Activated T-cell treated with anti-CD3 and anti-CD28 coated beads, Interleukin-2, amount 50 U/mL, for 4 hours (primary cell): ENCODE measurements around the gene ANKMY1. TPM values are rescaled to one million over a fixed set of nuclear protein-coding genes. Genes with fewer than 3 reads are reported as not detected.
"Not testable (repeated sequence)": the region's sequence is repeated elsewhere in the genome, so short reads cannot be mapped to it uniquely, and the experiment has no call there.

ENCODE experiments used
- ATAC-seq, 2 donors: fragments of 200-7000 bp; cut with Tn5 transposase; one replicate each; pipeline ENCODE4 v1.10.0; 2021
- DNase-seq: peaks from one replicate; pipeline ENCODE4 v3.0.0-alpha.2; 2020
- H3K27me3 Mint-ChIP-seq: one replicate; pipeline ENCODE4 v1.8.0; 2021; ENCODE audit warnings: low read depth, mixed read lengths
- H3K36me3 Mint-ChIP-seq: one replicate; pipeline ENCODE4 v1.8.0; 2022; ENCODE audit warnings: mixed read lengths; ENCODE audit not compliant: insufficient read depth
- H3K4me1 Mint-ChIP-seq: one replicate; pipeline ENCODE4 v1.8.0; 2021; ENCODE audit warnings: low read depth, mixed read lengths
- H3K4me3 Mint-ChIP-seq: one replicate; pipeline ENCODE4 v1.8.0; 2021; ENCODE audit warnings: mild to moderate bottlenecking, moderate library complexity, mixed read lengths
- H3K9me3 Mint-ChIP-seq: one replicate; pipeline ENCODE4 v1.8.0; 2021; ENCODE audit warnings: mixed read lengths
- total RNA-seq, 3 donors: library from RNA; stranded (reverse); gene quantifications; one replicate each; pipeline ENCODE4 v1.2.1, GENCODE V29; 2021

ANKMY1 gene
- total RNA-seq, 3 donors from 2014 or later, result 15.7 to 17.2 (median 15.8) TPM

DNA sequence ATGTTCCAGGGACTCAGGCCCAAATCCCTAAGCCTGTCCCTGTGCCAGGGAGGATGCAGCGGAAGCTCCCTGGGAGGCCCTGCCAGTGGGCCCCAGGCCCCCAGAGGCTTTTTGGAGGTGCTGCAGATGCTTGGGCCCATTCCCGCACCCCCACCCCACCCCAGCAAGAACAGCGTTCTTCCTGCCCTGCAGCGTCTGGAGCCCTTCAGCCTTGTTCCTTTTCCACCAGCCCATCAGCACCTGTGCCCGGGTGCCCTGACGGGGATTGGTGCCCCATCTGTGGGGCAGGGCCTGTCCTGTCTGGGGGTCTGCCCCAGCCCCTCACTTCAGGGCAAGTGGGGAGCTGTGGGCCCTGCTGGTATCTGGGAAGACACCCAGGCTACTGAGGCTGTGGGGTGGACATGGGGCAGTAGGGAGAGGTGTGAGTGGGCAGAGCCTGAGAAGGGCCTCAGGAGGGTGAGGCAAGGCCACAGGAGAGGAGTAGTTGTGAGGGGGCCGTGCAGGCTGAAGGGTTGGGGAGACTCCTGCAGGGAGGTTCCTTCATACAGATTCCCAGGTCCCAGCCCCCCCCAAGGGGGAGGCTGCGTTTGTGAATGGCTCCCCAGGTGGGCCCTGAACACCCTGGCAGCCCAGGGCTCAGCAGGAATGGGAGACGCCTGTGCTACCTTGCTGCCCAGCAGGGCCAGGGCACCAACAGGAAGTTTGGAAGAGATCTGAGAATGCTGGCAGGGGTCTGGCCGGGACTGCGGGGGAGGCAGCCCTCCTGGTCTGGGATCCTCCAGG is 12.9 kb upstream of the ANKMY1 start:
- no peaks in the 10 kb centered on the region for H3K9me3 Mint-ChIP-seq
- DNase-seq (no peak), ATAC-seq (no peak)
- no peaks in the 10 kb centered on the region for H3K27me3 Mint-ChIP-seq
- H3K4me1 Mint-ChIP-seq, result peaks cover 41% of the 10 kb centered on the region
- H3K4me3 Mint-ChIP-seq, result peak overlapping the region; percentile 79
- peaks cover 3% of the 10 kb centered on the region for H3K36me3 Mint-ChIP-seq

GRCh38 chr2:240569998-240570530 is 12.3 kb upstream of the ANKMY1 start:
- Mint-ChIP-seq H3K9me3 (no peaks in the 10 kb centered on the region), H3K4me3 (peak overlapping the region; percentile 79), H3K27me3 (no peaks in the 10 kb centered on the region), H3K4me1 (peaks cover 47% of the 10 kb centered on the region), H3K36me3 (peaks cover 3% of the 10 kb centered on the region)
- DNase-seq, result no peak
- ATAC-seq, result no peak

- Mint-ChIP-seq H3K4me1 (peaks cover 53% of the 10 kb centered on the region), H3K9me3 (no peaks in the 10 kb centered on the region), H3K4me3 (peak overlapping the region; percentile 79), H3K27me3 (no peaks in the 10 kb centered on the region), H3K36me3 (peaks cover 6% of the 10 kb centered on the region)
- DNase-seq, result no peak
- no peak for ATAC-seq
Observed at GRCh38 chr2:240569523-240569997, 11.8 kb upstream of the ANKMY1 start.

DNA sequence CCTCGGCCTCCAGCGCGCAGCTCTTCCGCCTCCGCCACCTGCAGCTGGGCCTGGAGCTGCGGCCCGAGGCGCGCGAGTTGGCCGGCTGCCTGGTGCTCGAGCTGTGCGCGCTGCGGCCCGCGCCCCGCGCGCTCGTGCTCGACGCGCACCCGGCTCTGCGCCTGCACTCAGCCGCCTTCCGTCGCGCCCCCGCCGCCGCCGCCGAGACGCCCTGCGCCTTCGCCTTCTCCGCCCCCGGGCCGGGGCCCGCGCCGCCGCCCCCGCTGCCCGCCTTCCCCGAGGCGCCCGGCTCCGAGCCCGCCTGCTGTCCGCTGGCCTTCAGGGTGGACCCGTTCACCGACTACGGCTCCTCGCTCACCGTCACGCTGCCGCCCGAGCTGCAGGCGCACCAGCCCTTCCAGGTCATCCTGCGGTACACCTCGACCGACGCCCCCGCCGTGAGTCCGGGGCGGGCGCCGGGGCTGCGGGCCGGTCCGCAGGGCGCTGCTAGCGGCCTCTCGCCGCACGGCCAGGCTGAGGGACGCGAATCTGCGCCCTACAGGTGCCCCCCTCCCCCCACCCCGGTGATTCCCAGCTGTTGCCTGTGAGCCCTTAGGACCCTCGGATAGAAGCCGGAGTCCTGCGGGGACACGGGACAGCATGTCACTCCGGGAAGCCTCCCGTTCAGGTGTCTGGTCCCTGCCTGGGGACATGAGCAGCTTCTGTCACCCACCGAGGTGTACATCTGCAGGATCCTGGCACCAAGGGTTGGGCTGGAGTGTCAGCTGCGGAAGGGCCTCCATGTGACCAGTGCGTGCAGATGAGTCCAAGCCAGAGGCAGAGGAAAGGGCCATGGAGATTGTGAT is 11.1 kb upstream of the ANKMY1 start:
- H3K4me1 Mint-ChIP-seq, result peaks cover 59% of the 10 kb centered on the region
- ATAC-seq (peak; percentile 1 to 2), DNase-seq (peak; percentile 56)
- H3K27me3 Mint-ChIP-seq, result no peaks in the 10 kb centered on the region
- H3K4me3 Mint-ChIP-seq, result peak overlapping the region; percentile 79
- H3K36me3 Mint-ChIP-seq, result peaks cover 6% of the 10 kb centered on the region
- H3K9me3 Mint-ChIP-seq, result no peaks in the 10 kb centered on the region

- H3K36me3 Mint-ChIP-seq, result peaks cover 8% of the 10 kb centered on the region
- H3K4me3 Mint-ChIP-seq, result peak within 1 kb of the TSS; percentile 87
- no peaks in the 10 kb centered on the region for H3K27me3 Mint-ChIP-seq
- H3K9me3 Mint-ChIP-seq, result no peaks in the 10 kb centered on the region
- ATAC-seq, result peak; percentile 51 to 54
- peaks cover 67% of the 10 kb centered on the region for H3K4me1 Mint-ChIP-seq
- peak; percentile 45 for DNase-seq
Observed at GRCh38 chr2:240567872-240568677, 10.3 kb upstream of the ANKMY1 start, which contains the start of gene RNPEPL1. Gene RNPEPL1 (plus strand): TSS chr2:240568484. CDS start chr2:240568587, 103 bp downstream.

DNA sequence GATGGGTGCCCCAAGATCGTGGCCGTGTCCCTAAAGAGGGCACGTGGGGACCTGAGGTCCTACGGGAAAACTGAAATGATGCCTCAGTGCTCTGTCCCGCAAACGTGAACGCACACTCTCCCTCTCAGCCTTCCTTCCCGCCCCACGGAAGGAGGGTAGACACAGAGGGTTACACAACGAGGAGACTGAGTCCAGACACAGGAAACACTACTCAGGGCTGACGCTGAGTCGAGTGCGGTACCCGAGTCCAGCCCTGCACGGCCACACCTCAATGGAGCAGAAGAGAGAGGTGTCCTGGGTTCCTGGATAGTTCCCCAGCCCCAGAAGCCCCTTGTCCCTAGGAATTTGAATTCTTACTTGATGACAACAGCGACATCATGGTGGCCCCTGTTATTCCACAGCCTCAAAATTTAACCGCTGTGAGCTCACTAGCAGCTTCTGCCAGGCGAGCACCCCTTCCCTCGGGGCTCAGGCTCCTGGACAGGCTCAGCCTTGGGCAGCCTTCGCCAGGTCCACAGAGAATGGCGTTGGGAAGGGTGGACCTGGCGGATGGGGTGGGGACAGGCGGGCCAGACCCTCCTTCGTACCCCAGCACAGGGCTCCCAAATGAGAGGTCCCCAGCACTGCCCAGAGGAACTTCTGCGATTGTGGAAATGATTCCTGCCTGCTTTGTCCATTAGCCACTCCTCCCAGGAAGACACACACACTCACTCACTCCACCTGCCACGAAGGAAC is 9.5 kb upstream of the ANKMY1 start:
- peak overlapping the region; percentile 87 for H3K4me3 Mint-ChIP-seq
- no peak for ATAC-seq
- H3K36me3 Mint-ChIP-seq, result peaks cover 8% of the 10 kb centered on the region
- peaks cover 75% of the 10 kb centered on the region for H3K4me1 Mint-ChIP-seq
- no peaks in the 10 kb centered on the region for H3K9me3 Mint-ChIP-seq
- no peaks in the 10 kb centered on the region for H3K27me3 Mint-ChIP-seq
- peak; percentile 26 for DNase-seq

DNA sequence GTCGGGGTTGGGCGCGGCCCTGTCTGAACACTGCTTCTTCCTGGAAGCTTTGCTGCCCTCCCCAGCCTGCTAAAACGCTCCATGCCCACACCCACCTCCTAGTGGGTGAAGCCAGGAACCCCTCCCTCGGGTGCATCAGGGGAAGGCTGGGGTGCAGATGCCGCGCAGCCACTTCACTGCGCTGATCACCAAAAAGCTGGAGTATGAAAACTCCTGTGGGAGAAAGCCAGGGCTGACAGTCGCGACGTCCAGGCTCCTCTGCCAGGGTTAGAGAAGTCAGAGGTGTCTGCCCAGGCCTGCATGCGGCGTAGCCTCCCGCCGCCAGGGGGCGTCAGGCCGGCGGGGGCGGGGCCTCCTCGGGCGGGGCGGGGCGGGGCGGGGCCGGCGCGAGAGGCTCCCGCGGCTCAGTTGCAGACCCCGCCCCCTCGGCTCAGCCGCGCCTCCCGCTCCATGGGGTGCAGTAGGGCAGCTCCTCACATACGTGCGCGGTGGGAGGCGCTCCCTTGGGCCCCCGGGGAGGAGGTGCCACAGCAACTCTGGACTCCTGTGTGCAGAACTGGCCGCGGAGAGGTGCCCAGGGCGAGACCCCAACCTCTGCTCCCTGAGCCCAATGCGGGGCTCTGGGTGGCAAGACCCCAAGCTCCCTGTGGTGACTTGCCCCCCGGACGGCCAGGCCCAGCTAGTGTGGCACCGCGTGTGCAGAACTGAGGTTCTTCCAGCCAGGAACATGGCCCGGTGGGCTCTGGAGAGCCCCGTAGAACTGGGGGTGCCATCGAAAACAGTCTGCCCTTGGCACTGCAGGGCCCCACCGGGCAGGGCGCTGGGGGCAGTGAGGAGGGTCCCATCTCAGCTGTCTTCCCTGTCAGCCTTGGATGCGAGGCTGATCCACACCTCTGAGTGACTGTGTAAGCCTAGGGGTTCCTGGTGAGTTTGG is 8.7 kb upstream of the ANKMY1 start:
- Mint-ChIP-seq H3K36me3 (peaks cover 8% of the 10 kb centered on the region), H3K4me1 (peaks cover 81% of the 10 kb centered on the region), H3K4me3 (peak overlapping the region; percentile 87), H3K27me3 (no peaks in the 10 kb centered on the region), H3K9me3 (no peaks in the 10 kb centered on the region)
- ATAC-seq, result peak; percentile 64 to 70
- DNase-seq, result peak; percentile 94

DNA sequence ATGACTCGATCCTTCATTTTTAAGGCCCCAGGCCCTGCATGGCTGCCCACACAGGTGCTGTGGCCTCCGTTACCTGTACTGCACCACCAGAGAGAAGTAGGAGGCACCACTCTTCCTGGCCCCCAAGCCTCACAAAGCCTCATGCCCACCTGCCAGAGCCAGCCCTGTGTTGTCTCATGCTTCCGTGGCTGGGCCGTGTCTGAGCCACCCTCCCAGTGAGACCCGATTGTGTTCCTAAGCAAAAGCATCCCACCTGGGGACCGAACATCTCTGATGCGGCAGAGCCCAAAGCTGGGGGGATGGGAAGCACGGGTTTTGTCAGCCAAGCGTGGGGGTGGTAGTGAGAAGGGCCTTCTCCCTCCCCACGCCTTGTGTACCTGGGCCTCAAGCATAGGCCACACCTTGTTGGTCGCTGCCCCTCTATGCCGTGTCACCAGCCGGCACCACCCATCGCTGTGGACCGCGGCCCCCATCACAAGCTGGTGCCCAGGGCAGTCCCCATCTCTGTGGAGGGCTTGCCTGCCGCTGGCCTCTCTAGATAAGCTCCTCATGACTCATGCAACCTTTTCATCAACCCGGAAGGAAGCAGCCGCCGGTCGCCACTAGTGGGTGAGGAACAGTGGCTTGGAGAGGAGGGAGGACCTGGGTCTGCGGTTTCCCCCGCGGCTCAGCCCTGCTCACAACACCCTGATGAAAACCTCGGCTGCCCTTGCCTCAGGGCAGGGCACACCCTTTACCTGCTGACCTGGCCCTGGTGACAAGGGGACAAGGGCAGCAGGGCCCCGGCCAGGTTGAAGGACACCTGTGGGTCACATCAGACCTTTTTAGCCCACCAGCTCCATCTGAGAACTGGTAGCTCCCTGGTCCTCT is 7.8 kb upstream of the ANKMY1 start:
- DNase-seq (peak; percentile 86), ATAC-seq (peak; percentile 44 to 46)
- H3K4me1 Mint-ChIP-seq, result peaks cover 77% of the 10 kb centered on the region
- H3K36me3 Mint-ChIP-seq, result peaks cover 9% of the 10 kb centered on the region
- peak overlapping the region; percentile 87 for H3K4me3 Mint-ChIP-seq
- H3K27me3 Mint-ChIP-seq, result no peaks in the 10 kb centered on the region
- H3K9me3 Mint-ChIP-seq, result no peaks in the 10 kb centered on the region

GRCh38 chr2:240564561-240565332 is 7.0 kb upstream of the ANKMY1 start:
- DNase-seq (peak; percentile 25), ATAC-seq (no peak)
- Mint-ChIP-seq H3K27me3 (no peaks in the 10 kb centered on the region), H3K4me1 (peaks cover 72% of the 10 kb centered on the region), H3K4me3 (peak overlapping the region; percentile 87), H3K9me3 (no peaks in the 10 kb centered on the region), H3K36me3 (peaks cover 9% of the 10 kb centered on the region)

DNA sequence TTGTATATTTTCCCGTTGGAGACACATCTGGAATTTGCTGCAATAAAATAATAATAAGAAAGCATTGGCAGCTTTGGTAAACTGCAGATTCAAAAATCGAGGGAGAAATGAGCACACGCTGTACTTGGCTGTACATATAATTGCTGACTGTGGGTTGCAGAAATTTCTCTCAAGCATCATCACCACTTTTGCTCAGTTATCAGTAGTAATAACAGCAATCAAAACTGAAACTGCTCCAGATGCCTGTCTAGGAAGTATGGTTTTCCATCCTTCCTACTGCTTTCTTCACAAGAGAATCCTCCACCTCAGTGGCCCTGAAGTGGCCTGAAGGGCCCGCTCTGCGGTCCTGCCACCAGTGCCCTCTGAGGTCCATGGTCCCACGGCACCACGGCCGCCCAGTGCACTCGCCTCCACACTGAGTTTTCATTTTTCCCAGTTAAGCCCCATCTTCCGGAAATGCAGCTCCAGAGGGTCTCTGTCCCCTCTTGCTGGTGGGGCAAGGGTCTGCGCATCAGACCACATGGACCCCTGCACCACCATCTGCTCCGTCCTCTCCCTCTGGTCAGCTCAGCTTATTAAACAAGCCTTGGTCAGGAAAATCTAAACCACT is 6.3 kb upstream of the ANKMY1 start:
- DNase-seq (no peak), ATAC-seq (no peak)
- no peaks in the 10 kb centered on the region for H3K9me3 Mint-ChIP-seq
- peaks cover 15% of the 10 kb centered on the region for H3K36me3 Mint-ChIP-seq
- peak overlapping the region; percentile 25 for H3K4me3 Mint-ChIP-seq
- H3K4me1 Mint-ChIP-seq, result peaks cover 72% of the 10 kb centered on the region
- H3K27me3 Mint-ChIP-seq, result no peaks in the 10 kb centered on the region

GRCh38 chr2:240563231-240563630 is 5.4 kb upstream of the ANKMY1 start:
- ATAC-seq, H3K9me3 Mint-ChIP-seq, DNase-seq, H3K4me3 Mint-ChIP-seq, H3K27me3 Mint-ChIP-seq: not testable (repeated sequence)
- peaks cover 80% of the 10 kb centered on the region for H3K4me1 Mint-ChIP-seq
- peaks cover 18% of the 10 kb centered on the region for H3K36me3 Mint-ChIP-seq
